HEK293T (cell line): Measurements from ENCODE around the gene HERC2.

Experiments used
- BHLHE40 ChIP-seq: fragments of 450-650 bp; IDR thresholded peaks from 2 replicates; pipeline ENCODE4 v1.6.1; 2016; ENCODE audit warnings: mild to moderate bottlenecking, moderate library complexity, borderline replicate concordance
- CTBP1 ChIP-seq: fragments of 450-650 bp; IDR thresholded peaks from 2 replicates; pipeline ENCODE4 v1.6.1; 2016; ENCODE audit warnings: borderline replicate concordance
- ELF4 ChIP-seq: fragments of 450-650 bp; IDR thresholded peaks from 2 replicates; pipeline ENCODE4 v1.6.1; 2017; ENCODE audit warnings: antibody characterized with exemption
- FOXA1 ChIP-seq: fragments of 450-650 bp; IDR thresholded peaks from 2 replicates; pipeline ENCODE4 v1.6.1; 2016; ENCODE audit warnings: mild to moderate bottlenecking
- FOXK2 ChIP-seq: fragments of 450-650 bp; IDR thresholded peaks from 2 replicates; pipeline ENCODE4 v1.6.1; 2016; ENCODE audit warnings: mild to moderate bottlenecking
- NFRKB ChIP-seq: fragments of 450-650 bp; IDR thresholded peaks from 2 replicates; pipeline ENCODE4 v1.6.1; 2016; ENCODE audit warnings: mild to moderate bottlenecking, moderate library complexity
- PKNOX1 ChIP-seq: fragments of 450-650 bp; IDR thresholded peaks from 2 replicates; pipeline ENCODE4 v1.6.1; 2016
- SP1 ChIP-seq: fragments of 450-650 bp; IDR thresholded peaks from 2 replicates; pipeline ENCODE4 v1.6.1; 2017
- SUZ12 ChIP-seq: fragments of 450-650 bp; IDR thresholded peaks from 2 replicates; pipeline ENCODE4 v1.6.1; 2016; ENCODE audit warnings: mild to moderate bottlenecking
- TARDBP ChIP-seq: fragments of 450-650 bp; IDR thresholded peaks from 2 replicates; pipeline ENCODE4 v1.6.1; 2016

GRCh38 chr15:28114114-28114455 lies 207.9 kb downstream of the HERC2 start:
- TF ChIP-seq FOXK2 (no peak), SP1 (no peak), BHLHE40 (no peak), PKNOX1 (no peak), FOXA1 (no peak), ELF4 (no peak), NFRKB (no peak), TARDBP (no peak), CTBP1 (no peak), SUZ12 (no peak)
